Umbilical cord (tissue), 2 donors: Measurements from ENCODE around the gene CTIF. TPM values are rescaled to one million over a fixed set of nuclear protein-coding genes. Genes with fewer than 3 reads are reported as not detected.

ENCODE experiments used
- DNase-seq: peaks from one replicate; pipeline ENCODE4 v3.0.0-alpha.2; 2015; ENCODE audit warnings: low spot score
- total RNA-seq: library from RNA; depleted of rRNA; stranded (reverse); fragments of >200 nt; gene quantifications from one replicate; pipeline ENCODE4 v1.2.3, GENCODE V29; 2014; ENCODE audit warnings: low replicate concordance; ENCODE audit not compliant: insufficient read depth

CTIF gene
- total RNA-seq, 1 donor from 2014 or later: 39.7 TPM

- no peak for DNase-seq
These were observed 12.3 kb downstream of the CTIF start for GRCh38 chr18:48551100-48551499.

GRCh38 chr18:48552130-48552529, 13.3 kb downstream of the CTIF start:
- no peak for DNase-seq

GRCh38 chr18:48553236-48553635, 14.4 kb downstream of the CTIF start:
- no peak for DNase-seq

- no peak for DNase-seq
These were observed 16.0 kb downstream of the CTIF start for GRCh38 chr18:48554610-48555400.

- no peak for DNase-seq
These were observed 16.7 kb downstream of the CTIF start for GRCh38 chr18:48555465-48555995.

GRCh38 chr18:48557640-48558174, 18.9 kb downstream of the CTIF start:
- no peak for DNase-seq

GRCh38 chr18:48558248-48558647, 19.4 kb downstream of the CTIF start:
- no peak for DNase-seq

- no peak for DNase-seq
These were observed 21.7 kb downstream of the CTIF start for GRCh38 chr18:48560491-48560890.

GRCh38 chr18:48562075-48562474, 23.2 kb downstream of the CTIF start:
- no peak for DNase-seq

GRCh38 chr18:48563027-48563426, 24.2 kb downstream of the CTIF start:
- no peak for DNase-seq

GRCh38 chr18:48564139-48564538, 25.3 kb downstream of the CTIF start:
- no peak for DNase-seq

- no peak for DNase-seq
These were observed 26.3 kb downstream of the CTIF start for GRCh38 chr18:48565105-48565504.

- DNase-seq: no peak
These were observed 27.8 kb downstream of the CTIF start for GRCh38 chr18:48566589-48566988.

- no peak for DNase-seq
These were observed 28.6 kb downstream of the CTIF start for GRCh38 chr18:48567388-48567787.

GRCh38 chr18:48569139-48569914, 30.5 kb downstream of the CTIF start:
- no peak for DNase-seq

- no peak for DNase-seq
These were observed 31.1 kb downstream of the CTIF start for GRCh38 chr18:48569915-48570264.

- no peak for DNase-seq
These were observed 31.5 kb downstream of the CTIF start for GRCh38 chr18:48570313-48570712.

GRCh38 chr18:48571639-48572384, 33.0 kb downstream of the CTIF start:
- no peak for DNase-seq

- no peak for DNase-seq
These were observed 33.7 kb downstream of the CTIF start for GRCh38 chr18:48572402-48573126.

GRCh38 chr18:48573632-48574283, 34.9 kb downstream of the CTIF start:
- no peak for DNase-seq
